ENCODE measurements around the gene NTM. TPM values are rescaled to one million over a fixed set of nuclear protein-coding genes. Genes with fewer than 3 reads are reported as not detected.

The NTM gene
- total and polyA plus RNA-seq, 10 donors, result 0.13 to 1.6 (median 0.67) TPM

DNA sequence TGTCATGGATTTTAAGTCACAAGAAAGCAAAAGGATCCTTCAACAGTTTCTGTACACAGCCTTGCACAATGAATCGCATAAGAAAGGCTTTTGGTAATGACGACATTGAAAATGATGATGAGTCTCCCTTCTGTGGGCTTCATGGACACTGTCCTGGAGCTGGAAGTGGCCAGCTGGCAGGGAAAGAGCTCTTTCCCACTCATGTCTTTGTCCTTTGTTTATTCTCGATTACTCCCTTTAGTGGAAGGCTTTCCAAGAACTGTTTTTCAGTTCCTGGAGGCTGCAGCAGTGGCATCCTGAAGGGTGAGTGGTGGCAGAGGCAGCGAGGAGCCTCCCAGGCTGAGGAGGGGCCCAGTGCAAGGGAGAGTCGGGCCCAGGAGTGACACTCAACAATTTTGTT is 505.2 kb downstream of the NTM start:
- TF ChIP-seq POLR2AphosphoS5 (IDR thresholded peaks at IDR 0.05) (peak; percentile 13 to 41 (median 18)), POLR2A (IDR thresholded peaks at IDR 0.05) (no peak)
- TF ChIP-seq, protein P1, sequence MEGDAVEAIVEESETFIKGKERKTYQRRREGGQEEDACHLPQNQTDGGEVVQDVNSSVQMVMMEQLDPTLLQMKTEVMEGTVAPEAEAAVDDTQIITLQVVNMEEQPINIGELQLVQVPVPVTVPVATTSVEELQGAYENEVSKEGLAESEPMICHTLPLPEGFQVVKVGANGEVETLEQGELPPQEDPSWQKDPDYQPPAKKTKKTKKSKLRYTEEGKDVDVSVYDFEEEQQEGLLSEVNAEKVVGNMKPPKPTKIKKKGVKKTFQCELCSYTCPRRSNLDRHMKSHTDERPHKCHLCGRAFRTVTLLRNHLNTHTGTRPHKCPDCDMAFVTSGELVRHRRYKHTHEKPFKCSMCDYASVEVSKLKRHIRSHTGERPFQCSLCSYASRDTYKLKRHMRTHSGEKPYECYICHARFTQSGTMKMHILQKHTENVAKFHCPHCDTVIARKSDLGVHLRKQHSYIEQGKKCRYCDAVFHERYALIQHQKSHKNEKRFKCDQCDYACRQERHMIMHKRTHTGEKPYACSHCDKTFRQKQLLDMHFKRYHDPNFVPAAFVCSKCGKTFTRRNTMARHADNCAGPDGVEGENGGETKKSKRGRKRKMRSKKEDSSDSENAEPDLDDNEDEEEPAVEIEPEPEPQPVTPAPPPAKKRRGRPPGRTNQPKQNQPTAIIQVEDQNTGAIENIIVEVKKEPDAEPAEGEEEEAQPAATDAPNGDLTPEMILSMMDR (IDR thresholded peaks at IDR 0.05 in 8 of 11, conservative IDR thresholded peaks at IDR 0.05 in 3 of 11), result no peak
- Histone ChIP-seq H3K27ac (no peak overlapping the region), H3K9me3 (no peaks in the 10 kb centered on the region), H3K4me1 (peaks cover 0 to 3% (median 0%) of the 10 kb centered on the region in 6 donors), H3K4me3 (no peak overlapping the region), H3K36me3 (no peaks in the 10 kb centered on the region), H3K27me3 (replicated peaks in 1 of 7) (no peaks in the 10 kb centered on the region)
- no peak for DNase-seq
- WGBS, 5 donors, result 47 to 72% (median 68%) methylated on average over 5 of the region's 5 CpGs
- intact Hi-C loops (cut with DNase I; ENCODE audit: low total_unique reads), result no loop called here

DNA sequence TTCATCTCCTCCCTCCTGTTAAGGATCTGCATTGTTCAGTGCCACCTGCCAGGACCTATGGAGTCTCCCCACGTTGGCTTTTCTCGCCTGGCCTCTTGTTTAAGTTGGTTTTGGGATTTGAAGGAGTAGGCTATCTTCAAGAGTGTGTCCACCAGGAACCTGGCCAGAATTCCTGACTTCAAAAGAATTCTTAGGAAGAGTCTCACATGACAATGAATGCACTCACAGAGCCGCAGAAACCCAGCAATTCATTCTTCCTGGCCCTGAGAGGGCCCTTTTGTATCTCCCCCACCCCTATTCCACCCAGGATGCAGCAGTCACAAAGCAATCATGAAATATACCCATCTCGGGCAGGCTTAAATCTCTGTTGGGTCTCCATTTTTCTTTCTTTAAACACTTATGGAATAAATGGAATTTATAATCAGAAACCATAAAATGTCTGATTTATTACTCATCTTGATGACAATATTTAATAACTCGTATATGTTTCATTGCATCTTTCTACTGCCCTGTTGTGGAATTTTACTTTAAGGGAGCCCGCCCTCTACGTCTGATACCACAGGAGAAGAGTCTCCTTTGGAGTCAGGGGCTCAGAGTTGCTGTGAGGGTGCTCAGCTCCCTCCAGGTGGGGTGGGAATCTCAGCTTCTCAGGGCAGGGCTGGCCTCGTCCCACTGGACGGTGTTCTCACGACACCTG is 507.0 kb downstream of the NTM start:
- H3K27me3 ChIP-seq (replicated peaks in 1 of 7), result no peaks in the 10 kb centered on the region
- peaks cover 0 to 3% (median 0%) of the 10 kb centered on the region in 6 donors for H3K4me1 ChIP-seq
- intact Hi-C loops (cut with DNase I; ENCODE audit: low total_unique reads), result no loop called here
- DNase-seq, result no peak
- WGBS, 5 donors, result 75 to 91% (median 83%) methylated on average over 10 of the region's 10 CpGs
- no peaks in the 10 kb centered on the region for H3K36me3 ChIP-seq
- H3K9me3 ChIP-seq, result no peaks in the 10 kb centered on the region
- no peak overlapping the region for H3K27ac ChIP-seq
- no peak for TF ChIP-seq POLR2A (IDR thresholded peaks at IDR 0.05)
- TF ChIP-seq, protein P1 (IDR thresholded peaks at IDR 0.05 in 8 of 11, conservative IDR thresholded peaks at IDR 0.05 in 3 of 11), result no peak
- TF ChIP-seq POLR2AphosphoS5 (IDR thresholded peaks at IDR 0.05), result no peak
- no peak overlapping the region for H3K4me3 ChIP-seq

DNA sequence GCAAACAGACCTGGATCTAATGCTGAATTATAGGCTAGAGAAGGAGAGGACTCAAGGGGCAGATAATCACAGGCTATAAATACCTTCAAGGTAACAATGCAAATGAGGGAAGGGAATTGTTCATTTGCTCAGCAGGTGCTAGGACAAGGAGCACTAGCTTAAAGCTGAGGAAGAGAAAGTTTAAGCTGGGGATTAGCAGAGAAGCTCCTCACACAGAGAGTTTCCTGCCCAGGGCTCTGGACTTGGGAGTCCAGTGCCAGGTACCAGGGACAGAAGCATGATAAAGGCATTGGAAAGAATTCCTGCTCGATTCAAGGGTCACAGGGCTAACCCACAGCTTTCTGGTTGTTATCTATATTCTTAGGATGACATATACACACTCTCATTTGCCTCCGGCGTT is 509.9 kb downstream of the NTM start:
- Histone ChIP-seq H3K9me3 (no peaks in the 10 kb centered on the region), H3K4me1 (peaks cover 0 to 3% (median 0%) of the 10 kb centered on the region in 6 donors), H3K36me3 (no peaks in the 10 kb centered on the region), H3K4me3 (no peak overlapping the region), H3K27ac (no peak overlapping the region), H3K27me3 (replicated peaks in 1 of 7) (peaks cover 0 to 12% (median 0%) of the 10 kb centered on the region in 7 donors)
- WGBS, 5 donors, result 60 to 65% (median 64%) methylated on average over 3 of the region's 3 CpGs
- no peak for DNase-seq
- TF ChIP-seq POLR2A (IDR thresholded peaks at IDR 0.05) (no peak), POLR2AphosphoS5 (IDR thresholded peaks at IDR 0.05) (no peak)
- TF ChIP-seq, protein P1 (IDR thresholded peaks at IDR 0.05 in 8 of 11, conservative IDR thresholded peaks at IDR 0.05 in 3 of 11), result no peak
- intact Hi-C loops (cut with DNase I; ENCODE audit: low total_unique reads), result no loop called here

DNA sequence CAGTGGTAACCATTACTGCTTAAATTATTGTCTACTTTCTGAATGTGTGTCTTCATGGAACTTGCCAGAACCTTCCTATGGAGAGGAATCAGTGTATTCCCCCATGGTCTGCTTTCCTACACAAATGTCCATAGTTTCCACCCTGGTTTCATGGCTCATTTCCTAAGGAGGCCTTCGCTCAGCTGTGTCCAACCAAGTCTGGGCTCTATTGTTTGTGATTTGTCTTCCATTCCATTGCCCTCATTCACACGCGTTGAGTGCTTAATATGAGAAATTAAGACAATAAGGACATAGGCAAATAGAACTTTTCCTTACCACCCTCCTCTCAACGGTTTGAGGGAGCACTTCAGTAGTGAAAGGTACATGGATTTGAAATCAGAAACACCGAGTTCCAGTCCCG is 510.6 kb downstream of the NTM start:
- Histone ChIP-seq H3K27me3 (replicated peaks in 1 of 7) (peaks cover 0 to 12% (median 0%) of the 10 kb centered on the region in 7 donors), H3K9me3 (no peaks in the 10 kb centered on the region), H3K27ac (no peak overlapping the region), H3K4me1 (peaks cover 0 to 3% (median 0%) of the 10 kb centered on the region in 6 donors), H3K36me3 (no peaks in the 10 kb centered on the region), H3K4me3 (no peak overlapping the region)
- 80 to 88% (median 82%) methylated on average over 6 of the region's 6 CpGs for WGBS, 5 donors
- TF ChIP-seq POLR2A (IDR thresholded peaks at IDR 0.05) (no peak), POLR2AphosphoS5 (IDR thresholded peaks at IDR 0.05) (no peak)
- TF ChIP-seq, protein P1 (IDR thresholded peaks at IDR 0.05 in 8 of 11, conservative IDR thresholded peaks at IDR 0.05 in 3 of 11), result no peak
- intact Hi-C loops (cut with DNase I; ENCODE audit: low total_unique reads), result no loop called here
- no peak for DNase-seq

All from spleen (tissue), 11 donors.